DND-41 (cell line): ENCODE results near the gene ACSS1.

Experiments used
- ATAC-seq: fragments of 200-7000 bp; cut with Tn5 transposase; 3 replicates; pipeline ENCODE4 v1.9.1; 2021; ENCODE audit warnings: low read depth; ENCODE audit not compliant: insufficient read depth
- DNase-seq: peaks from one replicate; pipeline ENCODE4 v3.0.0-alpha.2; 2020
- H2AFZ ChIP-seq: 2 replicates; pipeline ENCODE4 v1.6.0; 2012; ENCODE audit warnings: low read depth, low read length
- H3K27ac ChIP-seq: 2 replicates; pipeline ENCODE4 v1.5.1; 2012; ENCODE audit warnings: low read length, inconsistent platforms
- H3K27me3 ChIP-seq: fragments of 200-600 bp; sonication (generic); 2 replicates; pipeline ENCODE4 v1.6.0; 2012; ENCODE audit warnings: low read length, mild to moderate bottlenecking, inconsistent platforms; ENCODE audit not compliant: insufficient read depth, poor library complexity
- H3K36me3 ChIP-seq: 2 replicates; pipeline ENCODE4 v1.5.1; 2012; ENCODE audit warnings: low read length, inconsistent platforms; ENCODE audit not compliant: insufficient read depth
- H3K4me1 ChIP-seq: 2 replicates; pipeline ENCODE4 v1.5.1; 2012; ENCODE audit warnings: mild to moderate bottlenecking, low read length; ENCODE audit not compliant: insufficient read depth
- H3K4me2 ChIP-seq: 2 replicates; pipeline ENCODE4 v1.6.0; 2012; ENCODE audit warnings: mild to moderate bottlenecking, moderate library complexity, low read length, inconsistent platforms; ENCODE audit not compliant: insufficient read depth
- H3K4me3 ChIP-seq, 2 experiments: fragments of 200-600 bp in 1 of 2; shearing (Covaris generic) in 1 of 2; 2 replicates each; pipeline ENCODE4 v1.5.1; 2012 to 2016; ENCODE audit warnings: inconsistent platforms in 2 of 2, low read length in 2 of 2, mild to moderate bottlenecking in 2 of 2, low read depth in 1 of 2, moderate library complexity in 1 of 2
- H3K79me2 ChIP-seq: 2 replicates; pipeline ENCODE4 v1.6.0; 2012; ENCODE audit warnings: low read length, inconsistent platforms; ENCODE audit not compliant: insufficient read depth
- H3K9ac ChIP-seq: 2 replicates; pipeline ENCODE4 v1.6.0; 2012; ENCODE audit warnings: low read depth, mild to moderate bottlenecking, inconsistent platforms, low read length, moderate library complexity
- H3K9me3 ChIP-seq: 2 replicates; pipeline ENCODE4 v1.5.1; 2012; ENCODE audit warnings: low read length, moderate library complexity, mild to moderate bottlenecking, inconsistent platforms; ENCODE audit not compliant: insufficient read depth, severe bottlenecking
- H4K20me1 ChIP-seq: 2 replicates; pipeline ENCODE4 v1.6.0; 2012; ENCODE audit warnings: low read length; ENCODE audit not compliant: insufficient read depth
- EZH2 ChIP-seq: IDR thresholded peaks from 3 replicates; pipeline ENCODE4 v1.6.1; 2012; ENCODE audit warnings: borderline replicate concordance, low read depth, mild to moderate bottlenecking, moderate library complexity, low read length, inconsistent platforms; ENCODE audit not compliant: severe bottlenecking
- TF ChIP-seq, protein P1 (sequence below): IDR thresholded peaks from 2 replicates; pipeline ENCODE4 v1.5.1; 2012; ENCODE audit warnings: borderline replicate concordance, low read length, moderate library complexity, mild to moderate bottlenecking; ENCODE audit not compliant: poor library complexity, severe bottlenecking; ENCODE audit errors: extremely low read depth

The ACSS1 gene

DNA sequence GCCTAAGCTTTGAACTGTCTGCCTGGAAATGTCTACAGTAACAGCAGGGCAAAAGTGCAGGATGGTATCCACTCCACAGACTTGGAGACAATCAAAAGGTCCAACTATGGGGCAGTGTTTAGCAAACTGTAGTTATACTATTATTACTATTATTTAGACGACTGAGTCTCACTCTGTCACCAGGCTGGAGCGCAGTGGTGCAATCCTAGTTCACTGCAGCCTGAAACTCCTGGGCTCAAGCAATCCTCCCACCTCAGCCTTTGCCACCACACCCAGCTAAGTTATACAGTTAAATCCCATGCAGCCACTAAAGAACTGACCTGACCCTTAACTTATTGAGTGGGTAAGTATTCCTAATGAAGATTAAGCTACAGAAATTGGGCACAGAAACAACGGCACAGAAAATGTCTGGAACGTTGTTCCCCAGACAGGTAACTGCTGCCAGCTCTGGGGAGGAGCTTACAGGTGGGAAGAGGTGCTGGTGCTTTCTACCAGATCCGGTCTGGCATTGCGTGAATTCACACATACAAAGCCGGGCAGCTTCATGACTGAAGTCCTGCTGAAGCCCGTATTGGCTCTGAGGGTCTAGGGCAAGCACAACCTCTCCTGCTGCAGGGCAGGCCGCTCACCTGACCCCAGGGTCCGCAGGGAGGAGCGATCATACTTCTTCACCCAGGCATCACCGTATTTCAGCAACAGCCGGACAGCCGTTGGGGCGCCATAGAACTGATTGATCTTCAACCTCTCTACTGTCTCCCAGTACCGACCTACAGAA lies 38.4 kb downstream of the ACSS1 start:
- H3K27me3 ChIP-seq: no peaks in the 10 kb centered on the region
- H3K4me3 ChIP-seq: no peak overlapping the region
- H3K79me2 ChIP-seq: peaks cover 14% of the 10 kb centered on the region
- no peak overlapping the region for H3K9ac ChIP-seq
- H3K27ac ChIP-seq: no peak overlapping the region
- H3K9me3 ChIP-seq: no peaks in the 10 kb centered on the region
- H4K20me1 ChIP-seq: peaks cover 19% of the 10 kb centered on the region
- no peaks in the 10 kb centered on the region for H3K4me1 ChIP-seq
- DNase-seq (no peak), ATAC-seq (no peak)
- no peak overlapping the region for H3K4me2 ChIP-seq
- peaks cover 81% of the 10 kb centered on the region for H3K36me3 ChIP-seq
- TF ChIP-seq, protein P1, sequence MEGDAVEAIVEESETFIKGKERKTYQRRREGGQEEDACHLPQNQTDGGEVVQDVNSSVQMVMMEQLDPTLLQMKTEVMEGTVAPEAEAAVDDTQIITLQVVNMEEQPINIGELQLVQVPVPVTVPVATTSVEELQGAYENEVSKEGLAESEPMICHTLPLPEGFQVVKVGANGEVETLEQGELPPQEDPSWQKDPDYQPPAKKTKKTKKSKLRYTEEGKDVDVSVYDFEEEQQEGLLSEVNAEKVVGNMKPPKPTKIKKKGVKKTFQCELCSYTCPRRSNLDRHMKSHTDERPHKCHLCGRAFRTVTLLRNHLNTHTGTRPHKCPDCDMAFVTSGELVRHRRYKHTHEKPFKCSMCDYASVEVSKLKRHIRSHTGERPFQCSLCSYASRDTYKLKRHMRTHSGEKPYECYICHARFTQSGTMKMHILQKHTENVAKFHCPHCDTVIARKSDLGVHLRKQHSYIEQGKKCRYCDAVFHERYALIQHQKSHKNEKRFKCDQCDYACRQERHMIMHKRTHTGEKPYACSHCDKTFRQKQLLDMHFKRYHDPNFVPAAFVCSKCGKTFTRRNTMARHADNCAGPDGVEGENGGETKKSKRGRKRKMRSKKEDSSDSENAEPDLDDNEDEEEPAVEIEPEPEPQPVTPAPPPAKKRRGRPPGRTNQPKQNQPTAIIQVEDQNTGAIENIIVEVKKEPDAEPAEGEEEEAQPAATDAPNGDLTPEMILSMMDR: no peak
- no peak for TF ChIP-seq EZH2
- H2AFZ ChIP-seq: no peak overlapping the region

DNA sequence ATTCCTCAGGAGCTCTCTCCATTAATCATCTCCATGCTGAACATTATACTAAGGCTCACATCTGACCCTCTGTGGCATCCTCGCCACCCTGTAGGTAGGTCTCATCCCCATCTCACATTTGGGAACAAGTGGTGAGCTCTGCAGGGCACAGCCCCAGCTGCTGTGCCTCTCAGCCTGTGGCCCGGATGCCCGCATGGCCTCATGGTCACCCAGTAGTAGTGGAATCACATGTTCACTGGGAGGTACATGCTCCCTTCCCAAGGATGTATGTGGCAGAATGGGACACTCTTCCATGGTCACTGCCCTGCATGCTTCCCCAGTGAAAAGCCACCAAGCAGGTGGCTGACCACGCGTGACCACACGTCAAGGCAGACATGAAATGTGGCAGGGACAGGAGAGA lies 39.1 kb downstream of the ACSS1 start:
- no peaks in the 10 kb centered on the region for H3K9me3 ChIP-seq
- H4K20me1 ChIP-seq: peaks cover 12% of the 10 kb centered on the region; the same call in 1 of the 2 replicates
- no peak for DNase-seq
- no peak overlapping the region for H3K4me3 ChIP-seq
- no peak overlapping the region for H2AFZ ChIP-seq
- no peaks in the 10 kb centered on the region for H3K27me3 ChIP-seq
- ATAC-seq: no peak
- H3K79me2 ChIP-seq: peaks cover 7% of the 10 kb centered on the region
- no peak for TF ChIP-seq EZH2
- TF ChIP-seq, protein P1: no peak
- no peak overlapping the region for H3K4me2 ChIP-seq
- no peak overlapping the region for H3K9ac ChIP-seq
- H3K27ac ChIP-seq: no peak overlapping the region
- peaks cover 82% of the 10 kb centered on the region for H3K36me3 ChIP-seq
- H3K4me1 ChIP-seq: no peaks in the 10 kb centered on the region

DNA sequence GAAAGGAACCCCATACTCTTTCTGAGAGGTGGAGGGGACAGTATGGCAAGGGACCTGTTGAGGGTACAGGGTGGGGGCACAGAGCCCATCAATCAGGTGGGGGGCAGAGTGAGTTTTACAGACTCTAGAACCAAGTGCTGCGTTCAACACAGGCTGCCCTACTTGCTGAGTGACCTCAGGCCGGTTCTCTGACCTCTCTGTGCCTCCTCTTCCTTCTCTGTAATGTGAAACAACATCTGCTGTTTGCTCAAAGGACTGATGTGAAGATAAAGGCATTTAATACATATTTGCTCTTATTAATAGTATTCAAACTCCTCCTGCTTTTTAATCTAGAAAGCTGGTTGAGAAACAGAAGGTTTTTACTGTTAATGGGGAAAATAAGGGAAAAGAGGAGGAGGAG lies 39.5 kb downstream of the ACSS1 start:
- Histone ChIP-seq H4K20me1 (peaks cover 12% of the 10 kb centered on the region; the same call in 1 of the 2 replicates), H3K36me3 (peaks cover 83% of the 10 kb centered on the region), H3K79me2 (peaks cover 5% of the 10 kb centered on the region; the same call in 1 of the 2 replicates), H3K4me3 (no peak overlapping the region), H3K4me1 (no peaks in the 10 kb centered on the region), H3K9ac (no peak overlapping the region), H3K4me2 (no peak overlapping the region), H3K27ac (no peak overlapping the region), H3K9me3 (no peaks in the 10 kb centered on the region), H3K27me3 (no peaks in the 10 kb centered on the region), H2AFZ (no peak overlapping the region)
- TF ChIP-seq, protein P1: no peak
- DNase-seq (no peak), ATAC-seq (no peak)

DNA sequence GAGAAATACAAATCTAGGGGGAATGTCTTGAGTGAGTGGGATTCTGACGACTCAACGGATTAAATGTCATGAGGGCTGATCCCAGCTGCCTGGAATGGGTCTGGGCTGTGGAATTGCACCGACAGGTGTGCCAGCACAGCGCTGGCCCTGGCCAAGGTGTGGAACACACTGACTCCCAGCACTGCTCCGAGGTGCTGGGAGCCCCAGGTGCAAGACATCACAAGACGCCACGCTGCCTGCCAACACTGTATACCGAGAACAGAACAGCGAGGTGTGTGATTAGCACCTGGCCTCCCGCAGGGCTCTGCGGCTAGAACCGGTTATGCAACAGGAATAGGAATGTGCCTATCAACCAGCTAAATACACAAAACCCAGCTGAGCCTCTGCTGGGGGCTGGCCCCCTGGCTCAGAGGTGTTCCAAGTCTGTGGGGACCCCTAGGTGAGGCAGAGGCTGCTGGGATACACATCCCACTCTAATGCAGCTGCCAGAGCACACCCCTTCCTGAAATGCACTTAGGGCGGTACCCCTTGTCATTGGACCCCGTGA lies 40.6 kb downstream of the ACSS1 start:
- Histone ChIP-seq H3K79me2 (peaks cover 5% of the 10 kb centered on the region; the same call in 1 of the 2 replicates), H3K4me1 (no peaks in the 10 kb centered on the region), H3K9me3 (no peaks in the 10 kb centered on the region), H3K4me2 (no peak overlapping the region), H3K9ac (no peak overlapping the region), H3K36me3 (peaks cover 84% of the 10 kb centered on the region), H3K4me3 (no peak overlapping the region), H3K27me3 (no peaks in the 10 kb centered on the region), H4K20me1 (peaks cover 10% of the 10 kb centered on the region; the same call in 1 of the 2 replicates), H2AFZ (no peak overlapping the region), H3K27ac (no peak overlapping the region)
- TF ChIP-seq, protein P1: no peak
- TF ChIP-seq EZH2: no peak
- ATAC-seq (no peak), DNase-seq (no peak)
